WTC11 (cell line): ENCODE data around the gene TMEM39A. TPM values are rescaled to one million over a fixed set of nuclear protein-coding genes. Genes with fewer than 3 reads are reported as not detected.

Experiments used
- ATAC-seq: fragments of 200-7000 bp; cut with Tn5 transposase; 2 replicates; pipeline ENCODE4 v1.10.0; 2021; ENCODE audit warnings: mild to moderate bottlenecking, moderate library complexity
- CTCF ChIA-PET: fragments of 300-600 bp; sonication (Branson Sonifier 250); formaldehyde crosslinking; loops from one replicate; lab custom pipeline; 2021; ENCODE audit warnings: antibody characterized with exemption; lab: Charles Lee
- POLR2A ChIA-PET: fragments of 350-600 bp; sonication (Branson Sonifier 250); formaldehyde crosslinking; loops from one replicate; lab custom pipeline; 2021; ENCODE audit warnings: antibody characterized with exemption; lab: Charles Lee
- DNase-seq: peaks from one replicate; pipeline ENCODE4 v3.0.0; 2021; ENCODE audit warnings: low spot score
- H3K27ac Mint-ChIP-seq: 2 replicates; pipeline ENCODE4 v1.8.0; 2021; ENCODE audit warnings: mixed read lengths
- H3K27me3 Mint-ChIP-seq: 2 replicates; pipeline ENCODE4 v1.8.0; 2021; ENCODE audit warnings: low read depth, mild to moderate bottlenecking, moderate library complexity, mixed read lengths
- H3K36me3 Mint-ChIP-seq: 2 replicates; pipeline ENCODE4 v1.8.0; 2021; ENCODE audit warnings: mixed read lengths
- H3K4me1 Mint-ChIP-seq: 2 replicates; pipeline ENCODE4 v1.8.0; 2022; ENCODE audit warnings: mixed read lengths
- H3K4me3 Mint-ChIP-seq: 2 replicates; pipeline ENCODE4 v1.8.0; 2021; ENCODE audit warnings: mild to moderate bottlenecking, moderate library complexity, mixed read lengths
- H3K9me3 Mint-ChIP-seq: 2 replicates; pipeline ENCODE4 v1.8.0; 2021; ENCODE audit warnings: mixed read lengths
- ELF4 ChIP-seq: sonication (generic); formaldehyde crosslinking; IDR thresholded peaks from 2 replicates; pipeline ENCODE4 v1.8.1; 2022; ENCODE audit warnings: low read depth, mild to moderate bottlenecking, moderate library complexity, missing genetic modification reagents
- ETV6 ChIP-seq: sonication (generic); formaldehyde crosslinking; IDR thresholded peaks from 2 replicates; pipeline ENCODE4 v1.8.1; 2022; ENCODE audit warnings: mild to moderate bottlenecking, missing genetic modification reagents
- FOXP1 ChIP-seq: sonication (generic); formaldehyde crosslinking; IDR thresholded peaks from 2 replicates; pipeline ENCODE4 v1.8.0; 2022; ENCODE audit warnings: missing genetic modification reagents, mild to moderate bottlenecking, moderate library complexity, borderline replicate concordance
- GABPB1 ChIP-seq: sonication (generic); formaldehyde crosslinking; IDR thresholded peaks from 2 replicates; pipeline ENCODE4 v1.8.1; 2023; ENCODE audit warnings: mild to moderate bottlenecking, missing genetic modification reagents
- RORB ChIP-seq: fragments of 250-450 bp; sonication (Bioruptor Pico); IDR thresholded peaks from 2 replicates; pipeline ENCODE4 v1.9.0; 2021; ENCODE audit warnings: mild to moderate bottlenecking
- SMAD3 ChIP-seq: sonication (generic); formaldehyde crosslinking; IDR thresholded peaks from 2 replicates; pipeline ENCODE4 v1.8.0; 2022; ENCODE audit warnings: missing genetic modification reagents, mild to moderate bottlenecking, borderline replicate concordance
- TP53 ChIP-seq: sonication (generic); formaldehyde crosslinking; IDR thresholded peaks from 2 replicates; pipeline ENCODE4 v1.8.1; 2023; ENCODE audit warnings: mild to moderate bottlenecking, missing genetic modification reagents
- ZNF121 ChIP-seq: sonication (generic); formaldehyde crosslinking; IDR thresholded peaks from 2 replicates; pipeline ENCODE4 v1.8.0; 2023; ENCODE audit warnings: missing genetic modification reagents
- ZNF416 ChIP-seq: fragments of 250-450 bp; sonication (Bioruptor Pico); IDR thresholded peaks from 2 replicates; pipeline ENCODE4 v1.9.0; 2021; ENCODE audit warnings: mild to moderate bottlenecking, inconsistent platforms
- ZNF423 ChIP-seq: fragments of 250-450 bp; sonication (Bioruptor Pico); IDR thresholded peaks from 2 replicates; pipeline ENCODE4 v2.1.2; 2022; ENCODE audit warnings: mild to moderate bottlenecking, moderate library complexity
- total RNA-seq: library from RNA; stranded (reverse); gene quantifications from 3 replicates; pipeline ENCODE4 v1.2.3, GENCODE V29; 2021
- TF ChIP-seq, protein P1 (sequence below): sonication (generic); formaldehyde crosslinking; IDR thresholded peaks from 2 replicates; pipeline ENCODE4 v1.8.1; 2023; ENCODE audit warnings: mild to moderate bottlenecking, missing genetic modification reagents, moderate library complexity
- TF ChIP-seq, protein P2 (sequence below): sonication (generic); formaldehyde crosslinking; IDR thresholded peaks from 2 replicates; pipeline ENCODE4 v1.8.0; 2022; ENCODE audit warnings: mild to moderate bottlenecking, missing genetic modification reagents
- TF ChIP-seq, protein P3 (sequence below): sonication (generic); formaldehyde crosslinking; IDR thresholded peaks from 2 replicates; pipeline ENCODE4 v1.8.1; 2022; ENCODE audit warnings: mild to moderate bottlenecking, moderate library complexity, missing genetic modification reagents
- TF ChIP-seq, protein P4 (sequence below): sonication (generic); formaldehyde crosslinking; IDR thresholded peaks from 2 replicates; pipeline ENCODE4 v1.8.1; 2022; ENCODE audit warnings: missing genetic modification reagents, borderline replicate concordance
- TF ChIP-seq, protein P5 (sequence below): sonication (generic); formaldehyde crosslinking; conservative IDR thresholded peaks from 2 replicates; pipeline ENCODE4 v1.8.1; 2023; ENCODE audit warnings: mild to moderate bottlenecking, low read depth, missing genetic modification reagents, moderate library complexity
- TF ChIP-seq, protein P6 (sequence below): sonication (generic); formaldehyde crosslinking; IDR thresholded peaks from 2 replicates; pipeline ENCODE4 v1.8.0; 2022; ENCODE audit warnings: mild to moderate bottlenecking, missing genetic modification reagents
- TF ChIP-seq, protein P7 (sequence below): sonication (generic); formaldehyde crosslinking; IDR thresholded peaks from 2 replicates; pipeline ENCODE4 v1.8.0; 2022; ENCODE audit warnings: missing genetic modification reagents
- TF ChIP-seq, protein P8 (sequence below): sonication (generic); formaldehyde crosslinking; IDR thresholded peaks from 2 replicates; pipeline ENCODE4 v1.8.1; 2022; ENCODE audit warnings: low read depth, missing genetic modification reagents, borderline replicate concordance

Gene TMEM39A
- total RNA-seq, 1 experiment from 2014 or later = 44.5 TPM

DNA sequence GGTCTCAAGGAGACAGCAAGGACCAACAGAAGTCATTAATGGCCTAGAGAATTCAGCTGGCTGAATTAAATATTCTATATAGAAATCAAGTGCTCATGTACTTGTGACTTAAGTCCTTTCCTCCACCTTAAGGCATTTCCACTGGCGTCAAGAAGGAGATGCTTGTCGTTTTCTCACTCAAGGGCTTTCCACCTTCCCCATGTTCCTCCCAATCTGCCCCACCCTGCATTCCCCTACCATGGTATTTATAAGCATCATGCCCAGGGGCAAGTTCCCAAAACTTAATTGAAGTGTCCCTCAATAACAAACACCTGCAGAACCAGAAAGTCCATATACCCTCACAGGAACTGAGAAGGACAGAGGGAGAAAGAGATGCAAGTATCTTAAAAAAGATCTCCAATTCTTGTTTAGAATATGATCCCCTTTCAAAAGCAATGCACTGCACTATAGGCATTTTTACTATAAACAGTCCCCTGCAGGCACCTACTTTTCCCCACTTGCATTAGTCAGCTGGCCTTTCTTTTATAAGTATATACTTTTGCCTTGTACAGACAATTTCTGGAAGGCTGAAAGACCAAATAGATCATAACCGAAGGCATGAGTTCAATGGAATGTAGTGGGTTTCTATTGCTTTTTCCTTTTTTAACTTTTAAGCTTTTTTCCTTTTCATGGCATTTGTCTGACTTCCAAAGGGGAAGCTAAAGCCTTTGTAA, 29.6 kb downstream of the TMEM39A start (continued):
- no peak for TF ChIP-seq FOXP1 (CRISPR knock-in tag)

DNA sequence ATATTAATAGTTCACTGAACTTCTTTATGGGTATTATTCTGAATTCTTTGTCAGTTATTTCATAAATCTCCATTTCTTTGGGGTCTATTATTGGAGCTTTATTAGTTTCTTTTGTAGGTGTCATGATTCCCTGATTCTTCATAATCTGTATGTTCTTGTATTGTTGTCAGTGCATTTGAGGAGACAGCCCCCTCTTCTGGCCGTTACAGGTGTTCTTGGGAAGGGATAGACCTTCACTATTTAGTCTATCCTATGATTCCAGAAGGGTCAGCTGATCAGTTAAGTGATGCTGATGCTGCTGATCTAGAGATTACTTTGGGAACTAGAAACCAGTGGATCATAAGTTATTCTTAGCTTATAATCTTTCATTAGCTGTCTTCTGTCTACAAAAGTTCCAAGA, 34.9 kb downstream of the TMEM39A start:
- DNase-seq = peak; percentile 39
- ATAC-seq = peak; percentile 78
- POLR2A ChIA-PET = interaction anchor here (0.5 kb wide), 1 partner anchor 77 kb away, joined by 4 read pairs; no protein-coding TSS in a partner anchor
- H3K36me3 Mint-ChIP-seq = peaks cover 84% of the 10 kb centered on the region
- no peak overlapping the region for H3K27ac Mint-ChIP-seq
- peaks cover 29% of the 10 kb centered on the region for H3K27me3 Mint-ChIP-seq
- no peaks in the 10 kb centered on the region for H3K4me1 Mint-ChIP-seq
- peaks cover 72% of the 10 kb centered on the region for H3K9me3 Mint-ChIP-seq
- CTCF ChIA-PET = interaction anchor here (0.6 to 1.2 kb wide), 2 partner anchors 40 to 187 kb away, joined by 3 to 5 read pairs; no protein-coding TSS in a partner anchor
- no peak overlapping the region for H3K4me3 Mint-ChIP-seq
- no peak for TF ChIP-seq RORB (CRISPR knock-in tag)
- TF ChIP-seq, protein P1, sequence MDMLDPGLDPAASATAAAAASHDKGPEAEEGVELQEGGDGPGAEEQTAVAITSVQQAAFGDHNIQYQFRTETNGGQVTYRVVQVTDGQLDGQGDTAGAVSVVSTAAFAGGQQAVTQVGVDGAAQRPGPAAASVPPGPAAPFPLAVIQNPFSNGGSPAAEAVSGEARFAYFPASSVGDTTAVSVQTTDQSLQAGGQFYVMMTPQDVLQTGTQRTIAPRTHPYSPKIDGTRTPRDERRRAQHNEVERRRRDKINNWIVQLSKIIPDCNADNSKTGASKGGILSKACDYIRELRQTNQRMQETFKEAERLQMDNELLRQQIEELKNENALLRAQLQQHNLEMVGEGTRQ (CRISPR knock-in tag) = 0 out of 2 replicates have a peak, but pooled peaks have one; percentile 46

DNA sequence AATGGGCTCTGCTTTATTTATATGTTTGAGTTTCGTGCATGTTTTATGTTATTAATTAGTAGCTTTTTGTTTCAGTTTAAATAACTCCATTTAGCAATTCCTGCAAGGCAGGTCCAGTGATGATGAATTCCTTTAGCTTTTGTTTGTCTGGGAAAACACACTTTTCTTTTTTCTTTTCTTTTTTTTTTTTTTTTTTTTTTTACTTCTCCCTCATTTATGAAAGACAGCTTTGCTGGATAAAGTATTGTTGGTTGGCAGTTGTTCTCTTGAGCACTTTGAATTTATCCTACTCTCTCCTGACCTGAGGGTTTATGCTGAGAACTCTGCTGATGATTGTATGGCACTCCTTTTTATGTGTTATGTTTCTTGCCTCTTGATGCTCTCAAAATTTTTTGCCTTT, 35.7 kb downstream of the TMEM39A start:
- H3K9me3 Mint-ChIP-seq = peaks cover 73% of the 10 kb centered on the region
- no peak overlapping the region for H3K27ac Mint-ChIP-seq
- H3K27me3 Mint-ChIP-seq = peaks cover 29% of the 10 kb centered on the region
- DNase-seq = no peak
- no peaks in the 10 kb centered on the region for H3K4me1 Mint-ChIP-seq
- peaks cover 75% of the 10 kb centered on the region for H3K36me3 Mint-ChIP-seq
- CTCF ChIA-PET = interaction anchor here (0.7 kb wide), 1 partner anchor 280 kb away, joined by 3 read pairs; no protein-coding TSS in a partner anchor
- no peak overlapping the region for H3K4me3 Mint-ChIP-seq
- POLR2A ChIA-PET = no interaction called here
- ATAC-seq = no peak
- TF ChIP-seq ZNF423 (CRISPR knock-in tag) (no peak), TP53 (CRISPR knock-in tag) (no peak), ZNF416 (CRISPR knock-in tag) (no peak), SMAD3 (CRISPR knock-in tag) (no peak), ELF4 (CRISPR knock-in tag) (no peak), GABPB1 (CRISPR knock-in tag) (no peak), ZNF121 (no peak), ETV6 (CRISPR knock-in tag) (no peak)
- TF ChIP-seq, protein P2, sequence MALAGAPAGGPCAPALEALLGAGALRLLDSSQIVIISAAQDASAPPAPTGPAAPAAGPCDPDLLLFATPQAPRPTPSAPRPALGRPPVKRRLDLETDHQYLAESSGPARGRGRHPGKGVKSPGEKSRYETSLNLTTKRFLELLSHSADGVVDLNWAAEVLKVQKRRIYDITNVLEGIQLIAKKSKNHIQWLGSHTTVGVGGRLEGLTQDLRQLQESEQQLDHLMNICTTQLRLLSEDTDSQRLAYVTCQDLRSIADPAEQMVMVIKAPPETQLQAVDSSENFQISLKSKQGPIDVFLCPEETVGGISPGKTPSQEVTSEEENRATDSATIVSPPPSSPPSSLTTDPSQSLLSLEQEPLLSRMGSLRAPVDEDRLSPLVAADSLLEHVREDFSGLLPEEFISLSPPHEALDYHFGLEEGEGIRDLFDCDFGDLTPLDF (CRISPR knock-in tag) = no peak
- TF ChIP-seq, protein P3, sequence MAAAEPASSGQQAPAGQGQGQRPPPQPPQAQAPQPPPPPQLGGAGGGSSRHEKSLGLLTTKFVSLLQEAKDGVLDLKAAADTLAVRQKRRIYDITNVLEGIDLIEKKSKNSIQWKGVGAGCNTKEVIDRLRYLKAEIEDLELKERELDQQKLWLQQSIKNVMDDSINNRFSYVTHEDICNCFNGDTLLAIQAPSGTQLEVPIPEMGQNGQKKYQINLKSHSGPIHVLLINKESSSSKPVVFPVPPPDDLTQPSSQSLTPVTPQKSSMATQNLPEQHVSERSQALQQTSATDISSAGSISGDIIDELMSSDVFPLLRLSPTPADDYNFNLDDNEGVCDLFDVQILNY (CRISPR knock-in tag) = no peak
- TF ChIP-seq, protein P4, sequence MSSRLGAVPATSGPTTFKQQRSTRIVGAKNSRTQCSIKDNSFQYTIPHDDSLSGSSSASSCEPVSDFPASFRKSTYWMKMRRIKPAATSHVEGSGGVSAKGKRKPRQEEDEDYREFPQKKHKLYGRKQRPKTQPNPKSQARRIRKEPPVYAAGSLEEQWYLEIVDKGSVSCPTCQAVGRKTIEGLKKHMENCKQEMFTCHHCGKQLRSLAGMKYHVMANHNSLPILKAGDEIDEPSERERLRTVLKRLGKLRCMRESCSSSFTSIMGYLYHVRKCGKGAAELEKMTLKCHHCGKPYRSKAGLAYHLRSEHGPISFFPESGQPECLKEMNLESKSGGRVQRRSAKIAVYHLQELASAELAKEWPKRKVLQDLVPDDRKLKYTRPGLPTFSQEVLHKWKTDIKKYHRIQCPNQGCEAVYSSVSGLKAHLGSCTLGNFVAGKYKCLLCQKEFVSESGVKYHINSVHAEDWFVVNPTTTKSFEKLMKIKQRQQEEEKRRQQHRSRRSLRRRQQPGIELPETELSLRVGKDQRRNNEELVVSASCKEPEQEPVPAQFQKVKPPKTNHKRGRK = no peak
- TF ChIP-seq, protein P5, sequence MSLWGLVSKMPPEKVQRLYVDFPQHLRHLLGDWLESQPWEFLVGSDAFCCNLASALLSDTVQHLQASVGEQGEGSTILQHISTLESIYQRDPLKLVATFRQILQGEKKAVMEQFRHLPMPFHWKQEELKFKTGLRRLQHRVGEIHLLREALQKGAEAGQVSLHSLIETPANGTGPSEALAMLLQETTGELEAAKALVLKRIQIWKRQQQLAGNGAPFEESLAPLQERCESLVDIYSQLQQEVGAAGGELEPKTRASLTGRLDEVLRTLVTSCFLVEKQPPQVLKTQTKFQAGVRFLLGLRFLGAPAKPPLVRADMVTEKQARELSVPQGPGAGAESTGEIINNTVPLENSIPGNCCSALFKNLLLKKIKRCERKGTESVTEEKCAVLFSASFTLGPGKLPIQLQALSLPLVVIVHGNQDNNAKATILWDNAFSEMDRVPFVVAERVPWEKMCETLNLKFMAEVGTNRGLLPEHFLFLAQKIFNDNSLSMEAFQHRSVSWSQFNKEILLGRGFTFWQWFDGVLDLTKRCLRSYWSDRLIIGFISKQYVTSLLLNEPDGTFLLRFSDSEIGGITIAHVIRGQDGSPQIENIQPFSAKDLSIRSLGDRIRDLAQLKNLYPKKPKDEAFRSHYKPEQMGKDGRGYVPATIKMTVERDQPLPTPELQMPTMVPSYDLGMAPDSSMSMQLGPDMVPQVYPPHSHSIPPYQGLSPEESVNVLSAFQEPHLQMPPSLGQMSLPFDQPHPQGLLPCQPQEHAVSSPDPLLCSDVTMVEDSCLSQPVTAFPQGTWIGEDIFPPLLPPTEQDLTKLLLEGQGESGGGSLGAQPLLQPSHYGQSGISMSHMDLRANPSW = no peak
- TF ChIP-seq, protein P6, sequence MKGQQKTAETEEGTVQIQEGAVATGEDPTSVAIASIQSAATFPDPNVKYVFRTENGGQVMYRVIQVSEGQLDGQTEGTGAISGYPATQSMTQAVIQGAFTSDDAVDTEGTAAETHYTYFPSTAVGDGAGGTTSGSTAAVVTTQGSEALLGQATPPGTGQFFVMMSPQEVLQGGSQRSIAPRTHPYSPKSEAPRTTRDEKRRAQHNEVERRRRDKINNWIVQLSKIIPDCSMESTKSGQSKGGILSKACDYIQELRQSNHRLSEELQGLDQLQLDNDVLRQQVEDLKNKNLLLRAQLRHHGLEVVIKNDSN (CRISPR knock-in tag) = no peak
- TF ChIP-seq, protein P7, sequence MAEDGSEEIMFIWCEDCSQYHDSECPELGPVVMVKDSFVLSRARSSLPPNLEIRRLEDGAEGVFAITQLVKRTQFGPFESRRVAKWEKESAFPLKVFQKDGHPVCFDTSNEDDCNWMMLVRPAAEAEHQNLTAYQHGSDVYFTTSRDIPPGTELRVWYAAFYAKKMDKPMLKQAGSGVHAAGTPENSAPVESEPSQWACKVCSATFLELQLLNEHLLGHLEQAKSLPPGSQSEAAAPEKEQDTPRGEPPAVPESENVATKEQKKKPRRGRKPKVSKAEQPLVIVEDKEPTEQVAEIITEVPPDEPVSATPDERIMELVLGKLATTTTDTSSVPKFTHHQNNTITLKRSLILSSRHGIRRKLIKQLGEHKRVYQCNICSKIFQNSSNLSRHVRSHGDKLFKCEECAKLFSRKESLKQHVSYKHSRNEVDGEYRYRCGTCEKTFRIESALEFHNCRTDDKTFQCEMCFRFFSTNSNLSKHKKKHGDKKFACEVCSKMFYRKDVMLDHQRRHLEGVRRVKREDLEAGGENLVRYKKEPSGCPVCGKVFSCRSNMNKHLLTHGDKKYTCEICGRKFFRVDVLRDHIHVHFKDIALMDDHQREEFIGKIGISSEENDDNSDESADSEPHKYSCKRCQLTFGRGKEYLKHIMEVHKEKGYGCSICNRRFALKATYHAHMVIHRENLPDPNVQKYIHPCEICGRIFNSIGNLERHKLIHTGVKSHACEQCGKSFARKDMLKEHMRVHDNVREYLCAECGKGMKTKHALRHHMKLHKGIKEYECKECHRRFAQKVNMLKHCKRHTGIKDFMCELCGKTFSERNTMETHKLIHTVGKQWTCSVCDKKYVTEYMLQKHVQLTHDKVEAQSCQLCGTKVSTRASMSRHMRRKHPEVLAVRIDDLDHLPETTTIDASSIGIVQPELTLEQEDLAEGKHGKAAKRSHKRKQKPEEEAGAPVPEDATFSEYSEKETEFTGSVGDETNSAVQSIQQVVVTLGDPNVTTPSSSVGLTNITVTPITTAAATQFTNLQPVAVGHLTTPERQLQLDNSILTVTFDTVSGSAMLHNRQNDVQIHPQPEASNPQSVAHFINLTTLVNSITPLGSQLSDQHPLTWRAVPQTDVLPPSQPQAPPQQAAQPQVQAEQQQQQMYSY (CRISPR knock-in tag) = no peak
- TF ChIP-seq, protein P8, sequence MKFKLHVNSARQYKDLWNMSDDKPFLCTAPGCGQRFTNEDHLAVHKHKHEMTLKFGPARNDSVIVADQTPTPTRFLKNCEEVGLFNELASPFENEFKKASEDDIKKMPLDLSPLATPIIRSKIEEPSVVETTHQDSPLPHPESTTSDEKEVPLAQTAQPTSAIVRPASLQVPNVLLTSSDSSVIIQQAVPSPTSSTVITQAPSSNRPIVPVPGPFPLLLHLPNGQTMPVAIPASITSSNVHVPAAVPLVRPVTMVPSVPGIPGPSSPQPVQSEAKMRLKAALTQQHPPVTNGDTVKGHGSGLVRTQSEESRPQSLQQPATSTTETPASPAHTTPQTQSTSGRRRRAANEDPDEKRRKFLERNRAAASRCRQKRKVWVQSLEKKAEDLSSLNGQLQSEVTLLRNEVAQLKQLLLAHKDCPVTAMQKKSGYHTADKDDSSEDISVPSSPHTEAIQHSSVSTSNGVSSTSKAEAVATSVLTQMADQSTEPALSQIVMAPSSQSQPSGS (CRISPR knock-in tag) = no peak
